ENCODE data around the gene RELN. TPM values are rescaled to one million over a fixed set of nuclear protein-coding genes. Genes with fewer than 3 reads are reported as not detected.

RELN gene
- total RNA-seq, 1 experiment from 2014 or later, result 0.20 TPM

DNA sequence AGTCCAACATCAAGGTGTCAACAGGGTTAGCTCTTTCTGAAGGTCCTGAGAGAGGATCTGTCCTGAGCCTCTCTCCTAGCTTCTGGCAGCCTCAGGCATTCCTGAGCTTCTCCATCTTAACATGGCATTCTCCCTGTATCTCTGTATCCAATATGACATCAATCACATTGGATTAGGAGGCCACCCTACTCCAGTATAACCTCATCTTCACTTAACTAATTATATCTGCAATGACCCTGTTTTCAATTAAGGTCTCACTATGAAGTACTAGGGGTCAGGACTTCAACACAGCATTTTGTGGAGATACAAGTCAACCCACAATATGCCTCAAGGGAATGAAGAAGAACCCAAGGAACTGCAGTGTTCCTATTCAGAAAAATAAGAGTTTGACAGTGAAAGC is 133.8 kb downstream of the RELN start:
- RAD21 ChIA-PET (ENCODE audit: low non-redundant PET in 1 of 2, low total read pairs in 2 of 2, uncharacterized antibody in 2 of 2, unreplicated experiment in 2 of 2), result no interaction called here
- no peak for ATAC-seq
- intact Hi-C loops (cut with micrococcal nuclease), result no loop called here

More for the DNA sequence above, 133.8 kb downstream of the RELN start:
- H3K9me2 ChIP-seq (ENCODE audit: insufficient read depth), result no peaks in the 10 kb centered on the region
- peaks cover 4% of the 10 kb centered on the region for H3K27me3 ChIP-seq (ENCODE audit: insufficient read depth, low read length)
- H4K20me1 ChIP-seq (ENCODE audit: insufficient read depth), result no peaks in the 10 kb centered on the region
- ChIA-PET CTCF (no interaction called here), POLR2A (no interaction called here)
- no peaks in the 10 kb centered on the region for H3K9me3 ChIP-seq (ENCODE audit: control insufficient read depth in 1 of 2, insufficient read depth in 1 of 2, low read depth in 1 of 2, low read length in 2 of 2)
- no peak for DNase-seq (ENCODE audit: low read depth, low spot score)
- H3K4me3 ChIP-seq (replicated peaks in 1 of 2; ENCODE audit: low read depth in 1 of 2, low read length in 2 of 2), result no peak overlapping the region
- no peaks in the 10 kb centered on the region for H3K4me1 ChIP-seq (ENCODE audit: control insufficient read depth in 1 of 2, insufficient read depth in 2 of 2, low read length in 2 of 2)
- no peaks in the 10 kb centered on the region for H3K36me3 ChIP-seq (ENCODE audit: control insufficient read depth in 1 of 2, insufficient read depth in 2 of 2, low read length in 2 of 2)
- no peak overlapping the region for H3K9ac ChIP-seq (ENCODE audit: low read length)
- TF ChIP-seq POLR2A (IDR thresholded peaks at IDR 0.05; ENCODE audit: borderline replicate concordance, extremely low read depth, insufficient read depth, insufficient read length) (no peak), POLR2AphosphoS5 (IDR thresholded peaks at IDR 0.05; ENCODE audit: low read depth, low read length) (no peak), EZH2 (IDR thresholded peaks at IDR 0.05) (no peak), ZNF274 (IDR thresholded peaks at IDR 0.05; ENCODE audit: low read depth, low read length) (no peak), SIN3A (IDR thresholded peaks at IDR 0.05; ENCODE audit: low read depth) (no peak), RAD21 (IDR thresholded peaks at IDR 0.05; ENCODE audit: low read depth) (no peak), CEBPB (IDR thresholded peaks at IDR 0.05; ENCODE audit: low read depth) (no peak)
- TF ChIP-seq, protein P1, sequence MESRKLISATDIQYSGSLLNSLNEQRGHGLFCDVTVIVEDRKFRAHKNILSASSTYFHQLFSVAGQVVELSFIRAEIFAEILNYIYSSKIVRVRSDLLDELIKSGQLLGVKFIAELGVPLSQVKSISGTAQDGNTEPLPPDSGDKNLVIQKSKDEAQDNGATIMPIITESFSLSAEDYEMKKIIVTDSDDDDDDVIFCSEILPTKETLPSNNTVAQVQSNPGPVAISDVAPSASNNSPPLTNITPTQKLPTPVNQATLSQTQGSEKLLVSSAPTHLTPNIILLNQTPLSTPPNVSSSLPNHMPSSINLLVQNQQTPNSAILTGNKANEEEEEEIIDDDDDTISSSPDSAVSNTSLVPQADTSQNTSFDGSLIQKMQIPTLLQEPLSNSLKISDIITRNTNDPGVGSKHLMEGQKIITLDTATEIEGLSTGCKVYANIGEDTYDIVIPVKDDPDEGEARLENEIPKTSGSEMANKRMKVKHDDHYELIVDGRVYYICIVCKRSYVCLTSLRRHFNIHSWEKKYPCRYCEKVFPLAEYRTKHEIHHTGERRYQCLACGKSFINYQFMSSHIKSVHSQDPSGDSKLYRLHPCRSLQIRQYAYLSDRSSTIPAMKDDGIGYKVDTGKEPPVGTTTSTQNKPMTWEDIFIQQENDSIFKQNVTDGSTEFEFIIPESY (IDR thresholded peaks at IDR 0.05; ENCODE audit: extremely low read depth, insufficient replicate concordance, low read length), result no peak
- TF ChIP-seq, protein P2, sequence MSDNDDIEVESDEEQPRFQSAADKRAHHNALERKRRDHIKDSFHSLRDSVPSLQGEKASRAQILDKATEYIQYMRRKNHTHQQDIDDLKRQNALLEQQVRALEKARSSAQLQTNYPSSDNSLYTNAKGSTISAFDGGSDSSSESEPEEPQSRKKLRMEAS (IDR thresholded peaks at IDR 0.05), result no peak
- TF ChIP-seq, protein P3, sequence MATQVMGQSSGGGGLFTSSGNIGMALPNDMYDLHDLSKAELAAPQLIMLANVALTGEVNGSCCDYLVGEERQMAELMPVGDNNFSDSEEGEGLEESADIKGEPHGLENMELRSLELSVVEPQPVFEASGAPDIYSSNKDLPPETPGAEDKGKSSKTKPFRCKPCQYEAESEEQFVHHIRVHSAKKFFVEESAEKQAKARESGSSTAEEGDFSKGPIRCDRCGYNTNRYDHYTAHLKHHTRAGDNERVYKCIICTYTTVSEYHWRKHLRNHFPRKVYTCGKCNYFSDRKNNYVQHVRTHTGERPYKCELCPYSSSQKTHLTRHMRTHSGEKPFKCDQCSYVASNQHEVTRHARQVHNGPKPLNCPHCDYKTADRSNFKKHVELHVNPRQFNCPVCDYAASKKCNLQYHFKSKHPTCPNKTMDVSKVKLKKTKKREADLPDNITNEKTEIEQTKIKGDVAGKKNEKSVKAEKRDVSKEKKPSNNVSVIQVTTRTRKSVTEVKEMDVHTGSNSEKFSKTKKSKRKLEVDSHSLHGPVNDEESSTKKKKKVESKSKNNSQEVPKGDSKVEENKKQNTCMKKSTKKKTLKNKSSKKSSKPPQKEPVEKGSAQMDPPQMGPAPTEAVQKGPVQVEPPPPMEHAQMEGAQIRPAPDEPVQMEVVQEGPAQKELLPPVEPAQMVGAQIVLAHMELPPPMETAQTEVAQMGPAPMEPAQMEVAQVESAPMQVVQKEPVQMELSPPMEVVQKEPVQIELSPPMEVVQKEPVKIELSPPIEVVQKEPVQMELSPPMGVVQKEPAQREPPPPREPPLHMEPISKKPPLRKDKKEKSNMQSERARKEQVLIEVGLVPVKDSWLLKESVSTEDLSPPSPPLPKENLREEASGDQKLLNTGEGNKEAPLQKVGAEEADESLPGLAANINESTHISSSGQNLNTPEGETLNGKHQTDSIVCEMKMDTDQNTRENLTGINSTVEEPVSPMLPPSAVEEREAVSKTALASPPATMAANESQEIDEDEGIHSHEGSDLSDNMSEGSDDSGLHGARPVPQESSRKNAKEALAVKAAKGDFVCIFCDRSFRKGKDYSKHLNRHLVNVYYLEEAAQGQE (IDR thresholded peaks at IDR 0.05; ENCODE audit: low read depth), result no peak
- TF ChIP-seq, protein P4, sequence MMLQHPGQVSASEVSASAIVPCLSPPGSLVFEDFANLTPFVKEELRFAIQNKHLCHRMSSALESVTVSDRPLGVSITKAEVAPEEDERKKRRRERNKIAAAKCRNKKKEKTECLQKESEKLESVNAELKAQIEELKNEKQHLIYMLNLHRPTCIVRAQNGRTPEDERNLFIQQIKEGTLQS (IDR thresholded peaks at IDR 0.05), result no peak
- no peak overlapping the region for H2AFZ ChIP-seq (ENCODE audit: low read depth, low read length, poor library complexity, severe bottlenecking)
- H3K27ac ChIP-seq (ENCODE audit: low read depth, low read length), result no peak overlapping the region
- BruUV-seq (replicated peaks), result no TSS peak
- H3K4me2 ChIP-seq (ENCODE audit: low read length), result no peak overlapping the region
- H3K79me2 ChIP-seq (ENCODE audit: insufficient read depth, low read length), result no peaks in the 10 kb centered on the region

All from HCT116 (cell line).